ENCODE data around the gene DIPK1B. TPM values are rescaled to one million over a fixed set of nuclear protein-coding genes. Genes with fewer than 3 reads are reported as not detected.

DIPK1B gene
- total and polyA plus RNA-seq, 10 donors, result 5.2 to 26.5 (median 12.3) TPM

GRCh38 chr9:136684799-136685198, 27.6 kb upstream of the DIPK1B start:
- H3K27ac ChIP-seq, result peak overlapping the region in 2 of 8 donors; percentile 98 to 99
- no peaks in the 10 kb centered on the region for H3K27me3 ChIP-seq (replicated peaks in 1 of 7)
- H3K4me3 ChIP-seq, result peak overlapping the region in 1 of 8 donors; percentile 78
- 84 to 95% (median 86%) methylated on average over 14 to 15 of the region's 15 CpGs for WGBS, 5 donors
- no peaks in the 10 kb centered on the region for H3K9me3 ChIP-seq
- DNase-seq, result no peak
- peaks cover 20 to 89% (median 66%) of the 10 kb centered on the region in 6 donors for H3K4me1 ChIP-seq
- intact Hi-C loops (cut with DNase I; ENCODE audit: low total_unique reads), result no loop called here
- TF ChIP-seq POLR2A (IDR thresholded peaks at IDR 0.05) (no peak), POLR2AphosphoS5 (IDR thresholded peaks at IDR 0.05) (no peak), CTCF (IDR thresholded peaks at IDR 0.05 in 8 of 11, conservative IDR thresholded peaks at IDR 0.05 in 3 of 11) (no peak)
- H3K36me3 ChIP-seq, result peaks cover 0 to 28% (median 0%) of the 10 kb centered on the region in 6 donors

GRCh38 chr9:136685216-136685615, 27.2 kb upstream of the DIPK1B start:
- WGBS, 5 donors, result 83 to 92% (median 87%) methylated on average over 5 to 7 of the region's 7 CpGs
- peaks cover 0 to 28% (median 0%) of the 10 kb centered on the region in 6 donors for H3K36me3 ChIP-seq
- TF ChIP-seq CTCF (IDR thresholded peaks at IDR 0.05 in 8 of 11, conservative IDR thresholded peaks at IDR 0.05 in 3 of 11), result no peak
- TF ChIP-seq POLR2AphosphoS5 (IDR thresholded peaks at IDR 0.05), result no peak
- no peak for TF ChIP-seq POLR2A (IDR thresholded peaks at IDR 0.05)
- peak overlapping the region in 2 of 8 donors; percentile 98 to 99 for H3K27ac ChIP-seq
- peak overlapping the region in 3 of 8 donors; percentile 78 to 95 (median 83) for H3K4me3 ChIP-seq
- DNase-seq, result no peak
- intact Hi-C loops (cut with DNase I; ENCODE audit: low total_unique reads), result no loop called here
- H3K4me1 ChIP-seq, result peaks cover 20 to 85% (median 63%) of the 10 kb centered on the region in 6 donors
- H3K27me3 ChIP-seq (replicated peaks in 1 of 7), result no peaks in the 10 kb centered on the region
- H3K9me3 ChIP-seq, result no peaks in the 10 kb centered on the region

GRCh38 chr9:136685790-136686533, 26.4 kb upstream of the DIPK1B start:
- no peaks in the 10 kb centered on the region for H3K27me3 ChIP-seq (replicated peaks in 1 of 7)
- H3K4me3 ChIP-seq, result peak overlapping the region; percentile 65 to 95 (median 82)
- H3K9me3 ChIP-seq, result no peaks in the 10 kb centered on the region
- H3K36me3 ChIP-seq, result peaks cover 0 to 28% (median 0%) of the 10 kb centered on the region in 6 donors
- H3K4me1 ChIP-seq, result peaks cover 20 to 77% (median 60%) of the 10 kb centered on the region in 6 donors
- TF ChIP-seq CTCF (IDR thresholded peaks at IDR 0.05 in 8 of 11, conservative IDR thresholded peaks at IDR 0.05 in 3 of 11) (no peak), POLR2AphosphoS5 (IDR thresholded peaks at IDR 0.05) (no peak), POLR2A (IDR thresholded peaks at IDR 0.05) (no peak)
- intact Hi-C loops (cut with DNase I; ENCODE audit: low total_unique reads), result no loop called here
- 38 to 51% (median 45%) methylated on average over 11 to 19 of the region's 19 CpGs for WGBS, 5 donors
- H3K27ac ChIP-seq, result peak overlapping the region; percentile 92 to 99 (median 96)
- DNase-seq, result no peak

GRCh38 chr9:136686534-136686793, 25.9 kb upstream of the DIPK1B start:
- DNase-seq, result no peak
- H3K36me3 ChIP-seq, result peaks cover 0 to 23% (median 0%) of the 10 kb centered on the region in 6 donors
- peaks cover 20 to 72% (median 57%) of the 10 kb centered on the region in 6 donors for H3K4me1 ChIP-seq
- intact Hi-C loops (cut with DNase I; ENCODE audit: low total_unique reads), result no loop called here
- TF ChIP-seq CTCF (IDR thresholded peaks at IDR 0.05 in 8 of 11, conservative IDR thresholded peaks at IDR 0.05 in 3 of 11) (no peak), POLR2AphosphoS5 (IDR thresholded peaks at IDR 0.05) (no peak)
- no peaks in the 10 kb centered on the region for H3K27me3 ChIP-seq (replicated peaks in 1 of 7)
- no peaks in the 10 kb centered on the region for H3K9me3 ChIP-seq
- peak overlapping the region; percentile 92 to 99 (median 96) for H3K27ac ChIP-seq
- peak overlapping the region; percentile 65 to 95 (median 82) for H3K4me3 ChIP-seq
- WGBS, 5 donors, result 1 to 4% (median 2%) methylated on average over 6 to 20 of the region's 20 CpGs
